ENCODE data around the gene TENM4. TPM values are rescaled to one million over a fixed set of nuclear protein-coding genes. Genes with fewer than 3 reads are reported as not detected.

TENM4 gene
- total and polyA plus RNA-seq, 10 of the 15 experiments (the other 5 are each of a cell fraction or from before 2014, with no cell fraction given): 0.03 to 0.12 (median 0.06) TPM; not detected in 7

- CTCF ChIA-PET: no interaction called here
- Histone ChIP-seq H3K9me3 (replicated peaks; ENCODE audit: control insufficient read depth, insufficient read depth, low read length) (no peaks in the 10 kb centered on the region), H3K27ac (ENCODE audit: control insufficient read depth, insufficient read depth) (no peak overlapping the region), H3K36me3 (ENCODE audit: control insufficient read depth in 2 of 2, insufficient read depth in 2 of 2, low read length in 1 of 2) (no peaks in the 10 kb centered on the region), H3K4me1 (ENCODE audit: control insufficient read depth, insufficient read depth, low read length) (no peaks in the 10 kb centered on the region), H4K20me1 (ENCODE audit: control insufficient read depth, insufficient read depth) (no peaks in the 10 kb centered on the region), H3K27me3 (replicated peaks in 1 of 2; ENCODE audit: control insufficient read depth in 2 of 2, insufficient read depth in 2 of 2, low read length in 1 of 2) (no peaks in the 10 kb centered on the region; a peak in 1 of 4 replicates), H3K4me2 (ENCODE audit: control insufficient read depth, insufficient read depth) (no peak overlapping the region), H2AFZ (ENCODE audit: control insufficient read depth, low read depth, low read length) (no peak overlapping the region), H3K4me3 (no peak overlapping the region), H3K9ac (ENCODE audit: control insufficient read depth, insufficient read depth, low read length) (no peak overlapping the region), H3K79me2 (ENCODE audit: control insufficient read depth, insufficient read depth, low read length) (no peaks in the 10 kb centered on the region)
- ATAC-seq: no peak
- POLR2A ChIA-PET: no interaction called here
- 33% methylated on average over 6 of the region's 6 CpGs for WGBS (ENCODE audit: insufficient coverage, insufficient replicate concordance, low lambda C conversion rate, missing lambda C conversion rate)
- in situ Hi-C loops (cut with MboI) (no loop called here), intact Hi-C loops (cut with micrococcal nuclease; ENCODE audit: unreplicated experiment) (no loop called here)
- SMC1A ChIA-PET (ENCODE audit: uncharacterized antibody, unreplicated experiment): no interaction called here
- FAIRE-seq: no peak
- RAD21 ChIA-PET (ENCODE audit: unreplicated experiment): no interaction called here
- no peak for DNase-seq (ENCODE audit: low read depth, low spot score)
- no TSS peak for BruUV-seq (replicated peaks)
- no peak for TF ChIP-seq NKRF (conservative IDR thresholded peaks at IDR 0.05)
- TF ChIP-seq SMAD1 (IDR thresholded peaks at IDR 0.05; ENCODE audit: low read depth, partially characterized antibody): no peak
- TF ChIP-seq MEF2A (IDR thresholded peaks at IDR 0.05; ENCODE audit: insufficient read depth, low read depth, low read length): no peak
- no peak for TF ChIP-seq HDAC2 (IDR thresholded peaks at IDR 0.05)
- TF ChIP-seq BHLHE40 (IDR thresholded peaks at IDR 0.05; ENCODE audit: borderline replicate concordance in 1 of 2, low read depth in 2 of 2, low read length in 1 of 2): no peak
- no peak for TF ChIP-seq CHD4 (IDR thresholded peaks at IDR 0.05)
- no peak for TF ChIP-seq IKZF2 (IDR thresholded peaks at IDR 0.05)
- TF ChIP-seq USF1 (IDR thresholded peaks at IDR 0.05; ENCODE audit: borderline replicate concordance, extremely low read length, insufficient read depth, low read depth, low read length): no peak
- no peak for TF ChIP-seq ZBTB40 (IDR thresholded peaks at IDR 0.05; ENCODE audit: borderline replicate concordance)
- no peak for TF ChIP-seq YBX1 (IDR thresholded peaks at IDR 0.05)
- no peak for TF ChIP-seq HCFC1 (IDR thresholded peaks at IDR 0.05; ENCODE audit: low read length)
- no peak for TF ChIP-seq SREBF1 (IDR thresholded peaks at IDR 0.05; ENCODE audit: low read length)
- TF ChIP-seq ZNF274 (IDR thresholded peaks at IDR 0.05; ENCODE audit: insufficient read depth, insufficient read length): no peak
- no peak for TF ChIP-seq SIN3A (IDR thresholded peaks at IDR 0.05; ENCODE audit: low read depth, low read length)
- TF ChIP-seq TCF7 (IDR thresholded peaks at IDR 0.05; ENCODE audit: borderline replicate concordance): no peak
- no peak for TF ChIP-seq POLR2AphosphoS2 (IDR thresholded peaks at IDR 0.05; ENCODE audit: low read depth, low read length)
- no peak for TF ChIP-seq IRF3 (IDR thresholded peaks at IDR 0.05)
These were observed 98.1 kb downstream of the TENM4 start for GRCh38 chr11:79342686-79343085.
